BE2C (cell line): ENCODE results near the gene SCGN.

Experiments used
- DNase-seq: peaks from one replicate; pipeline ENCODE4 v3.0.0-alpha.2; 2020
- H3K27me3 ChIP-seq: fragments of 250-450 bp; sonication (Bioruptor Pico); 2 replicates; pipeline ENCODE4 v1.5.1; 2020; ENCODE audit warnings: mild to moderate bottlenecking
- H3K36me3 ChIP-seq: fragments of 250-450 bp; sonication (Bioruptor Pico); 2 replicates; pipeline ENCODE4 v1.5.1; 2020; ENCODE audit warnings: mild to moderate bottlenecking
- H3K4me1 ChIP-seq: fragments of 250-450 bp; sonication (Bioruptor Pico); 2 replicates; pipeline ENCODE4 v1.5.1; 2020
- H3K4me3 ChIP-seq: 2 replicates; pipeline ENCODE4 v1.5.1; 2011; ENCODE audit warnings: low read depth, low read length
- H3K9me3 ChIP-seq: fragments of 250-450 bp; sonication (Bioruptor Pico); 2 replicates; pipeline ENCODE4 v1.5.1; 2020
- CTCF ChIP-seq: IDR thresholded peaks from 2 replicates; pipeline ENCODE4 v1.5.1; 2012; ENCODE audit warnings: mild to moderate bottlenecking, low read depth, low read length

The SCGN gene

GRCh38 chr6:25749837-25750236 is 97.8 kb downstream of the SCGN start:
- Histone ChIP-seq H3K9me3 (no peaks in the 10 kb centered on the region), H3K36me3 (no peaks in the 10 kb centered on the region), H3K4me1 (0 out of 2 replicates have a peak, but pooled peaks cover 2% of the 10 kb centered on the region), H3K27me3 (no peaks in the 10 kb centered on the region), H3K4me3 (no peak overlapping the region)
- DNase-seq: no peak
- no peak for TF ChIP-seq CTCF

- H3K36me3 ChIP-seq: no peaks in the 10 kb centered on the region
Measured at GRCh38 chr6:25750906-25751305, 98.9 kb downstream of the SCGN start.

More at GRCh38 chr6:25750906-25751305, 98.9 kb downstream of the SCGN start:
- H3K9me3 ChIP-seq: no peaks in the 10 kb centered on the region
- no peaks in the 10 kb centered on the region for H3K4me1 ChIP-seq
- no peaks in the 10 kb centered on the region for H3K27me3 ChIP-seq
- DNase-seq: no peak
- TF ChIP-seq CTCF: no peak
- H3K4me3 ChIP-seq: no peak overlapping the region
